NCI-H1694 treated with DMSO at 0.1 percent for 48 hours (cell line): Measurements from ENCODE around the gene CORO2B.
"Not testable (repeated sequence)": the region's sequence is repeated elsewhere in the genome, so short reads cannot be mapped to it uniquely, and the experiment has no call there.

Experiments
- DNase-seq: peaks from one replicate; lab custom pipeline; 2025; lab: John Stamatoyannopoulos, UW

The CORO2B gene

DNA sequence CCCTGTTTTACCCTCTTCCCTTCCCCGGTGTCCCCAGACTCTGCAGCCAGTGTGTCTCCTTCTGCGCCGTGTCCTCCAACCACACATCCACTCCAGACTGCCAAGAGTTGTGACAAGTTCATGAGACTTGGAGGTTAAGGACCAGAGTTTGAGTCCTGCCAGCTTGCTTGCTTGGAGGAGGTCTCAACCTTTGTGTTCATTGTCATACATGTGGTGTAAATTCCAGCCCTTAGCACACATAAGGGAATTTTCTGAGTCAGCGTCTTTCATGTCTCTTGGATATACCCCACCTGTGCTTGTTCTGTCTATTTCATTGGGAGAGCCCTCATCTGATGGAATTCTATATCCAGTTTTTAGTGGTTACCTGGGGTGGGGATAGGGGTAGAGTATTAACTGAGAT is 13.3 kb downstream of the CORO2B start:
- DNase-seq: no peak

DNA sequence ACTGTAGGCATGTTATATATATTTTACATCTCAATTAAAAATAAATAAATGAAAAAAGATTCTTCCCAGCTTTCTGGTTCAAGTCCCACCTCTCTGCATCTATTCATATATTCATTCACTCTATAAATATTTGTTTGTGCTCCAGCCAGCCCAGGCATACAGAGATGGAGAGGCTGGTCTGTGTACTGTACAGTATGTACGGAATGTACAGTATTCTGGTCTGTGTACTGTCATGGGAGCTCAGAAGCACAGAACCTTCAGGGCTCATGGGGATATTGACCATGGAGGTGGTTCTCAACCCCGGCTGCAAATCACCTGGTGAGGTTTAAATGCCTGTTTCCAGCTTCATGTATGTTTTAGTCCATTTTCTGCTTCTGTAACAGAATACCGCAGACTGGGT is 13.8 kb downstream of the CORO2B start:
- no peak for DNase-seq

DNA sequence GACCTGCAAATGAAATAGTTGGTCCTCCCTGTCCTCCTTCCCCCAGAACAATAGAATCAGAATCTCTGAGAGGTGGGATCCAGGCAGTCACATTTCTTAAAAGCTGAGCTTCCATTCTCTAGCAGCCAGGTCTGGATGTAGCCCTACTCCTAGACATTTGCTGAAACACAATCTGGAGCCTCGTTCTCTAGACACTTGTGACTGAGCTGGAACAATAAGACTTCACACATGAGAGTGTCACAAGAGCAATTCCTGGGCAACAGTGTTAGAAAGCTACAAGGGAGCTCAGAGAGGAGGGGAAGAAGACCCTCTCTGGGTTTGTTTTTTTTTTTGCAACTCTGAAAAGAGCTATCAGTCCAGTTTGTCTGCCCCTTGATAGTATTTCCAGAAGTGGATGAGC is 14.5 kb downstream of the CORO2B start:
- no peak for DNase-seq

DNA sequence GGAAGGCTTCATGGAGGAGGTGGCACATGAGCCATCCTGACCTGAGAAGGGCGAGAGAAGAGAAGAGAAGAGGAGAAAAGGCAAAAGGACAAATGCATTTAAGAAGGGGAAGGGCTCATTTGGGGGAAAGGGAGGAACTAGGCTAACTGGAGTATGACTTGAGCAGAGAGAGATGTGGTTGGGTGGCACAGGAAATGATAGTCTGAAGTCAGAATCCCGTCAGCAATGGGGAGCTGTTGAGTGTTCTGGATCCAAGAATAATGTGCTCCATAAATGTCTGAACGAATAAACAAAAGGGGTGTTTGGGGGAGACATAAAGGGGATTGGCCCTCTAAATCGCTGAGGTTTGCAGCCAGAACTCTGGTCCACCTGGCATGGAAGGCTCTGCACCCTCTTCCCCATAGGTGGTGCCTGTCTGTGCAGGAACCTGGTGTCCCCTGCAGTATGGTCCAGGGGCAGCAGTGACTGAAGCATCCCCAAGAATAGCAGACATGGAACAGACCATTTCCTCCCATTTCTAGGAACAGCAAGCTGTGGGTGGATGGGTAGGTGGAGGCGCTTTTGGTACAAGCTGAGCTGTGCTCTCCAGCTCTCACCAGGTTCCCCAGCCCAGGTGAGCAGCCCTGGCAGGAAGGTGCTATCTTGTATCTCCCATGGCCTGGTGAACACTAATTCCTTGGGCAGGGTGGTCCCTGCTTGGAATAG is 15.2 kb downstream of the CORO2B start:
- DNase-seq: no peak

DNA sequence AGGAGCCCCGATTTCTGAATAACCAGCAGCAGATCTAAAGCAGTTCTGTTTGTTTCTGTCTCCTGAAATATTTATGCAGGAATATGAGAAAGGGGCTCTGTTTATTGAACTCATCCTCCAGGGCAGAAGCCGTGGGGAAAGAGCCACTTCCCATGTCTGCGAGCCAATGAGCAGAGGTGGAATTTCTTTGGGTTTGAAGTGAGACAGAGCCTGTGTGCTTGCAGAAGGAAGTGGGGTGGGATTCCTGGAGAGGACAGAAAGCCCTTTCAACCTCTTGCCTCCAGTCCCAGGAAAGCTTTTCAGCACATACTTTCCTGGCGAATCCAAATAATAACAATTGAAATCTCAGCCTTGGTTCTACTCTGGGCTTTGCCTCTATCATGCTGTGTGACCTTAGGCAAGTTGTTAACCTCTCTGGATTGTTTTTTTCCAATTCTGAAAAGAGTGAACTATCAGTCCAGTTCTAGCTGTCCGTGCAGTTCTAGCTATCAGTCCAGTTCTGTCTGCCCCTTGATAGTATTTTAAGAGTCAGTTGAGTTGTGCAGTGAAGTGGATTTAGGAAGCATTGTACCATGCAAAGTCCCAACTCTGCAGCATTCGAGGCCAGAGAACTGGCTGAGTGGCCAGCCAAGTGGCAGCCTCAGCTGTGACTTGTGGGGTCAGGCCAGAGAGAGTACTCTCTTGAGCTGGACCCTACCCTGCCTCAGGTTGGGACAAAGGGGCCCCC is 15.9 kb downstream of the CORO2B start:
- no peak for DNase-seq

DNA sequence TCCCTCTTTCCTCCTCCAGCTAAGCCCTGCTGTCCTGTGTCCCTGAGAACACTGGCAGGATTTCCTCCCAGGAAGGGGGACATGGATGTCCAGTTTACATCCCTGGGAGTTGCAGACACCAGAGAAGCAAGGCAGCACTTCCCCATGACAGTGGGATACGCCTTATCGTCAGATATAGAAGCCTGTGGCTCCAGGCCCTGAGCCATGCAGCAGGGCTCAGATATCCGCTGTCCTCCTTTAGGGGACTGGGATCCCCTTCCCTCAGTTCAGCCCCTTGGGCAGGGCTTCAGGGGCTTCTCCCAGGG is 16.4 kb downstream of the CORO2B start:
- no peak for DNase-seq

DNA sequence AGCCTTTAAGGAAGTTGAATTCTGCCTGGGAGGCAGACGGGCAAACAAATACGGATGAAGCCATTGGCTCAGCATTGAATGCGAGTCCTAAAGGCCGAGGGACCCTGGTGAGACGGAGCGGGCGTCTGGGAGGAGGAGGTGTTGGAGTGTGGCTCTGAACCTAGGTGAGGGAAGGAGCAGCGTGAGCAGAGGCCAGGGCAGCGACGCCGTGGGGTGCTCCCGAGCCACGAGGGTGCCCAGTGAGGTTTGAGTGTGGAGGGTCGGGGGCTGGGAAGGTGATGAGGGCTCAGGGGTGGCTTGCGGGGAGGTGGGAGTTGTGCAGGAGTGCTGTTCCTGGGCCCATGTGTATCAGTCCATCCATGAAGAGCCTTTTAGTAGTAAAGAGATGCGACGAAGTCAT is 17.0 kb downstream of the CORO2B start:
- DNase-seq: no peak

DNA sequence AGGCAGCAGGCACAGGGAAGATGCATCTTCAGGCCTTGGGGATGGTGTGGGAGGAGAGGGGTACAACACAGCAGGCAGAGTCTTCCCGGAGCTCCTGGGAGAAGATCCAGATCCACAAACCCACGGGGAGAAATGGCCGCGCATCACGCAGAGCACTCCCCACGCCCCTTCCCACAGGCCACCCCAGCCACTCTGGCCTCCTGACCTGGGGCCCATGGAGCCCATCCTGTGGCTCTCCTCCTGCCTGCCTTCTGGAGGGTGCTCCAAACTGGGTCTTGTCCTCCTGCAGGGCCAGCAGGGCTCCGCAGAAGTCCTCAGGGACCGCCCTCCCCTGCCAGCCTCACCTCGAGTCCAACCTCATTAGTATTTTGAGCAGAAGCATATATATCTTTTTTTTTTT is 17.9 kb downstream of the CORO2B start:
- DNase-seq: no peak

DNA sequence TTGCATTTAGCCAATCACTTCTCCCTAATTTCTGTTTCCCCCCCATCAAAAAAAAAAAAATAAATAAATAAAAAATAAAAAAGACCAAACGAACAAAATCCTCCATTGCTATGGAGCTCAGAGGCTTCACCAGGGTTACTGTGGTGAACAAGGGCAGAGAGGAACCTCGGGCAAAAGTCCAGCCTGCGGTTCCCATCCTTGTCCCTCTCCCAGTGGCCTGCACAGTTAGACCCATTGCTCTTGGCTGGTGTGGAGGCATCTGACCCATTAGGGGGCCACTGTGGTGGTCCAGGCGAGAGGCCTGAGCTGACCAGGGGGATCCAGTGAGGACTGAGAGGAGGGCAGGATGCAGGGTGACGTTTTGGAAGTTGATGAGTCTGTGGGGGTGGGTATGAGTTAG is 18.8 kb downstream of the CORO2B start:
- DNase-seq: no peak

DNA sequence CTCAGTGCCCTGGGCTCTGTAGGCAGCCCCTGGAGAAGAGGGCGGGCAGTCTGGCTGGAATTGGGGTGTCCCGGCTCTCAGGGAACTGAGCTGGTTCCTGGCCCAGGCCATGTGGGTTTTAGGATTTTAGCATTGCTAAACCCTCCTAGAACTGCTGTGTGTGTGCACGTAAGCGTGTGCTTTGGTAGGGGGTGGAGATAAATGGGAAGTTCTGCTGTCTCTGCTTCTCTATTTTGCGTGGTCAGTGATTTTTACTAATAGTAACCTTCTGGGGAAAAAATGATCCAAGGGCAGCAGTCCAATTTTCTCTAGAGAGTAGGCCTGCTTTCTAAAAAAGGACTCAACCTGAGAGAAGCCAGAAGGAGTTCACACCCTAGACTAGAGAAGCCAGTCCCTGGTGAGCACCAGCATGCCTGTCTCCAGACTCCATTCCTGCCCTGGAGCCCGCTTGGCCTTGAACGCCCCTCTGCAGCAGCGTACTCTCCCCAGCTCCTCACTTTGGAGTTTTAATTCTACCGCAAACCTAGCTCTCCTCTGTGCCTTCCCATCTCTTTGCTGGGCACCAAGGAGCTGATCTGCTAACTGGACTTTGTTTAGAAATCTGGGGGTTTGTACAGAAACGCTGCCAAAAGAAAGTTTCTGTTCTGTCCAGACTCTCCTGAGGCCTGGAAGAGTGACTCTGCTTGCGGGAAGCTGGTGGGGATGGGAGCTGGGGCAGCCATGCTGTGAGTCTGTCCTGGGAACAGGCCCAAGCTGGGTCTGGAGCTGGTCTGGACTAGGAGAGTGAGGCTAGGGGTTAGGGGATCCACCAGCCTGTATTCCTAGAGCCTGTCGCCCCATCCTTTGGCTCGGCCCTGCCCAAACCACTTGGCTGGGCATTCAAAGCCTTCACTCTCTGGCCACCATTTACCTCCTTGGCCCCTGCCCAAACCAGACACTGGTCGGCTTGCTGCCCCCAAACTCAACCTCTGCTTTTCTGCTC is 19.7 kb downstream of the CORO2B start:
- no peak for DNase-seq

DNA sequence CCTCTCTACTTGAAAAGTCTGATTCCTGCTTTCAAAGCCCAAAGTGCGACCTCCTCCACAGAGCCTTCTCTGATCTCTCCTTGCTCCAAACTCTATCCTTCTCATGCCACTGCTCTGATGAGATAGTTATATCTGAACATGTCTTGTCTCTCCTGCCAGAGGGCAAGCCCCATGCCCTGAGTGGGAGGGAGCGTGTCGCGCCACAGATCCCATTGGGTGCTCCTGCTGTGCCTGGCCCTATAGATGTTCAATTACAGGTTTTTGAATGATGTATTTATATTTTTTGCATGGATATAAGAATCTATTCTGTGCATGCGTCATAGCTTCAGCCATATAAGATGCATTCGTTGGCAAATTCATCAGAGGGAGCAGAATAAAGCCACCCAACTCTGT is 20.4 kb downstream of the CORO2B start:
- no peak for DNase-seq

DNA sequence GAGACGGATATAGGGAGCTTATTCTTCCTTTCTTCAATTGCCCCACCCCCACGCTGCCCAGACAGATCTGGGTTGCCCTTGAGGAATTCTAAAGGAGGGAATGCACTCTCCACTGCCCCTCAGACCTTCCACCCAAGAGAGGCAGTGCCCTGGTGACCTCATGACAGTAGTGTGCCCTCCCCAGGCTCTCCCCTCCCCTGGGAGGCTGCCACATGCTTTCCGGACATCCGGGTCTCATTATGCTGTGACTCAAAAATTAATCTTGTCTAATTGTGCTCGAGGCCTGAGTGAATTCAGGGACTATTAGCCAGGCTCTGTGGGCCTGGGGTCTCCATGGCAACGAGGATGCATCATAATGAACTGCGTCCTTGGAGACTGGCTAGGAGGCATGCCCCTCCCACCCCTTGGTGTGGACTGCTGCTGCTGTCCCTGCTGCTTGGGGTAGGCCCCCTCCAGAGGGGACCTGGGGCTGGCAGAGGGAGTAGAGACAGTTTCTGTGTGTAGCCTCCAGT is 20.8 kb downstream of the CORO2B start:
- no peak for DNase-seq

DNA sequence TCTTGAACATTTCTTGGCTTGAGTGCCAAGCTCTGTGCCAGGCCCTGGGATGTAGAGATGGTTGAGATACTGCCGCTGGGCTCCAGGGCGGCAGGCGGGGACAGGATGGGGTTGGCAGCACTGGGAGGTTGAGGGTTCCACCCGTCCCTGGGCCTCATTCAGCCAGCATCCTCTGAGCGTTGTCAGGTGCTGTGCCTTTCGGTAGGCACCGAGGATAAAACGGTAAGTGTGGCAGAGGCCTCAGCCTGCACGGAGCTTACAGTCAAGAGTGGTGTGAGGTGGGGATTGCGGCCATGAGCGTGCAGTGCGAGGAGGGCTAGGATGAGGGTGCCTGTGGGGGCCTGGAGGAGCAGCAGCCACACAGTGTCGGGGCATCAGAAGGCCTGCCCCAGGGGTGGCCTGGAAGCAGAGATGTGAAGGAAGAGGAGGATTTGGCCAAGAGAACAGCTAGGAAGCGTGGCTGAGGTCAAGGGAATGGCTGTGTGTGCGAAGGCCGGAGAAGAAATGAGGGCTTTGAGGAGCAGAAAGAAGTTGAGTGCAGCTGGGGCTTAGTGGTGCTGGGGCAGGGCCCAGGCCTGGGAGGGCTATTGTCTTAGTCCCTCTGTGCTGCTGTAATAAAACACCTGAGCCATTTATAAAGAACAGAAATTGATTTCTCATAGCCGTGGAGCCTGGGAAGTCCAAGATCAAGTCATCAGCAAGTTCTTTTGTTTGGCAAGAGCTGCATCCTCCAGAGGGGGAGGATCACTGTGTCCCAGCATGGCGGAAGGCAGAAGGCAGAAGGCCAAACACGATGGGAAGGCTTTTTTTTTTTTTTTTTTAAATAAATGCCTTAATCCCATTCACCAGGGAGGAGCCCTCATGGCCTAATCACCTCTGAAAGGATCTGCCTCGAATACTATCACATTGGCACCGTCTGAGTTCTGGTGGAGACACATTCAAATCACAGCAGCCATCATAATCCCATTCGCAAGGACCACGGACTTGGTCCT is 22.7 kb downstream of the CORO2B start:
- no peak for DNase-seq

DNA sequence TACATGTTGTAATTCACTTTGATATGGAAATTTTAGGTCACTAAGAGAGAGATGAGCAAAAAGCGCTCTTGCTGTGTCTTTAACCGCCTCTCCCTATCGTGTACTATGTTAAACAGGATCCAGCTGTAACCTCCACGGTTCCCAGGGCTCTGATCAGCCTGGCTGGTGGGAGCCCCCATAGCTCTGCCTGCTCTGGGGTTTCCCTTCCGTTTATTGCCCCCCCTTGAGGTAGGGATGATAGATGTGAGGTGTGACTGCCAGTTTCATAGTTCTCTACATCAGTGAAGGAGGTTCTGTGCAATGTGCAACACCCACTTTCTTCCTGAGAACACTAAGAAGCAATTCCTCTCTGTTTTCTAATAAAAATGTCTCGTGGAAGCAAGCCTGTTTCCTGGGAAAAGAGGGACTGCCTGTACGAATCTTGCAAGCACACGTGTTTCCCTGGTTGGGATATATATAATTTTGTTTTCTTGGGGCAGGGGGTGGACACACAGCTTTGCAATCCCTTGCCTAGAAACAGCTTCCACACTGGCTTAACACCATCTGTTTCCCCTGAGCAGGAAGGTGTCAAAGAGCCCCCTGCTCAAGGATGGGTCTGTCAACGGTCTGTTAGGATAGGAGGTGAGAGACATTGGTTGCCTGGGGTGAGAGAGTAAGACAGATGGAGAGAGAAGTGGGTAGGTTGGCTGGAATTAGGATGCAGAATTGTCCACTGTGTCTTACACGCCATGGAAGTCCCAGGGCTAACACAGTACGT is 23.8 kb downstream of the CORO2B start:
- DNase-seq: no peak

DNA sequence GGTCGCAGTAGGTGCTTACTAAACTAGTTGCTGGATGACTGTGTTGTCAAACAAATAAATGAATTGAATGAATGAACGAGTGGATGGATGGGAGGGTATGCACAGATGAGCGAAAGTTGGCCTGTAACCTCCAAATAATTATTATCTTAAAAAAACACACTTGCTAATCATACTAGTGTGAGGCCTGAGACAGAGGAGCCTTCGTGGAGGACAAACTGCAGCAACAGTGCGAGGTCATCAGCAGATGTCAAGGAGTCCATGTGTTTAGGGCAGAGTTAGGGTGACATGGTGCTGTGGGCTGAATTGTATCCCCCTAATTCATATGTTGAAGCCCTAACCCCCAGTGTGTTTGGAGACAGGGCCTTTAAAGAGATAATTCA is 24.4 kb downstream of the CORO2B start:
- DNase-seq: no peak

DNA sequence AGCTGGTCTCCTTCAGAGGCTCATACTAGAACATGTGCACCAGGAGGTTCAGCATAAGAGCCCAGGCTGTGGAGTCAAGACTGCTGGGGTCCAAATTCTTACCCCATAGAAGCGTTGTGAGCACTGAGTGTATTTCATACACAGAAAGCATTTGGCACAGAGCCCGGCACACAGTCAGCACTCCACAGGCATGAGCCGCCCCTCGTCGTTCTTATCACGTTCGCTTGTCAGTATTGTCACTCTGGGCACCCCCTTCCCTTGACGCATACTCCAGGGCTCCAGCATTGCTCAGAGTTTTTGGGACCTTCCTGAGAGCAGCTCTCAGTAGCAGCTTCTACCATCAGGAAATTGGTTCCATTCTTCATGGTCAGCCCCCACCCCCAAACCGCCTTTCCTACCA is 25.2 kb downstream of the CORO2B start:
- no peak for DNase-seq

DNA sequence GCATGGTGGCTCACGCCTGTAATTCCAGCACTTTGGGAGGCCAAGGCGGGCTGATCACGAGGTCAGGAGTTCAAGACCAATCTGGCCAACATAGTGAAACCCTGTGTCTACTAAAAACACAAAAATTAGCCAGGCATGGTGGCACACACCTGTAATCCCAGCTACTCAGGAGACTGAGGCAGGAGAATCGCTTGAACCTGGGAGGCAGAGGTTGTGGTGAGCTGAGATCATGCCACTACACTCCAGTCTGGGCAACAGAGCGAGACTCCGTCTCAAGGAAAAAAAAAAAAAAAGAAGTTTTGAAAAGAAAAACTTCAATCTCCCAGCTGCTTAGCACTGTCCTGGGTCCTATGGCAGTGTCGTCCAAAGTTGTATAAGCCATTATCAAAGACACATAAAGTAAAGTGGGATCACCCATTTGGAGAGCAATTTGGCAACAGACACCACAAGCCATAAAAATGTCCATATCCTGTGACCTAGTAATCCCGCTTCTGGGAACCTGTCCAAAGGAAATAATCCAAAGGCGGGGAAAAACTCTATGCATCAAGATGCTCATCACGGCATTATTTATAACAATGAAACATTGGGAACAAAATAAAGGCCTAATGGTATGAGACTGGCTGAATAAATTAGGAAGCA is 26.2 kb downstream of the CORO2B start:
- not testable (repeated sequence) for DNase-seq

DNA sequence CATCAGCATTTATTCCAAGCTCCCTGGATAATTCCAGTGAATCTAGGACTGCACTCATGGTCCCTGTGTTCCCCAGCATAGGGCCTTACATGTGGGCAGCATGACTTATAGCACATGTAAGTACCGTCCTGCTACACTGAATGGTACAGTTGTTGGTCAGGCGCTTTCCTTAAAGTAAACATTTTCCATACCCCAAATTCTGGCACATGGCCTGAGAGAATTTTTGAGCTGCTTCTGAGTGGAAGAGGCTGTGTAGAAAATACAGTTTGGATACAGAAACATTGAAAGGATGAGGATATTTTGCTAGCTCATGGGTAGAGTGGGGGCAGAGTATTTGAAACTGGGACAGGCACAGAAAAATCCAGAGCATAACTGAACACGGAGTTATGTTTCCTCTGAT is 27.6 kb downstream of the CORO2B start:
- no peak for DNase-seq

DNA sequence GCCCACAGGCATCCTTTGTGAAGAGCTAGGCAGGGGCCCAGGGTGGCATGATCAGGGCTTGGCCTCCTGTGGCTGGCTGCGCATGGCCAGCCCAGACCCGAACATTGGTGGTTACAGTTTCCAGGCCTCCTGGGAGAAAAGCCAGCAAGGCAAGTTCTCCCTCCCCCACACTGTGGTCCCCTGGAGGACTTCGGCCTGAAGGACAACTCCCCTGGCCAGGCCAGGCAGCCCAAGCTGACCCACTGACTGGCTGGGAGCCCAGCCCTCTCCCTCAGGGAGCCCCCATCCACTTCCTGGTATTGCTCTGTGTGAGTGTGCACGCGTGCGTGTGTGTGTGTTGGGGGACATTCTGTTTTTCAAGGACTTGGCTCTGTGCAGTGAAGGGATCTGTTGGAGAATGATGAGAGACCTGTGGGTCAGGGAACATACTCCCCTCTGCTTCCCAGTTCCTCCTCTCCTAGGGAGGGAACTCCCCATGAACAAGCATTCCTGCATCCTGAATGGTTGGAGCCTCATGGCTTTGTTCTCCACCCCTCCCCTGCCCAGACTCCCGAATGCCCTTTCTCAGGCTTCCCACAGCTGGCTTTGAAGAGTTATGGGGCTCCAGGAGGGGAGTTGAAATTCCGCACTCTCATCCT is 29.5 kb downstream of the CORO2B start:
- no peak for DNase-seq

DNA sequence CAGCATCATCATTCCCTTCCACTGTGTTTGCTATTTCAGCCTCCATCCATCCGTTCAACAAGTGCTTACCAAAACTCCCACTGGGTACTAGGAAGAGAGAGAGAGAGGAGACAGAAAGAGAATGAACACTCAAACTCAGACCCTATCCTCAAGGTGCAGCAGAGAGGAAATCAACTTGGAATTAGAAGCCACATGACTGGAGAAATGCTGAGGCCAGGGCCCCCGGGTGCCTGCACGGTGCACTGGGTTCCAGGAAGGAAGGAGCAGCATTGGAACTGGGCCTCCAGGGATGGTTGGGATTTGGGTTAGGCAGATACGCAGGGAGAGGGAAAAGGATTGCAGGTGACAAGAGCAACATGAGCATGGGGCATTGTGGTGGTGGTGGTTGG is 30.0 kb downstream of the CORO2B start:
- no peak for DNase-seq
